Activated CD4-positive, CD25-positive, alpha-beta regulatory T cell (primary cell): ENCODE measurements around the gene IGFBP7.

Experiments used
- DNase-seq, 4 experiments: peaks; one replicate each; lab custom pipeline; 2025; lab: John Stamatoyannopoulos, UW

The IGFBP7 gene

DNA sequence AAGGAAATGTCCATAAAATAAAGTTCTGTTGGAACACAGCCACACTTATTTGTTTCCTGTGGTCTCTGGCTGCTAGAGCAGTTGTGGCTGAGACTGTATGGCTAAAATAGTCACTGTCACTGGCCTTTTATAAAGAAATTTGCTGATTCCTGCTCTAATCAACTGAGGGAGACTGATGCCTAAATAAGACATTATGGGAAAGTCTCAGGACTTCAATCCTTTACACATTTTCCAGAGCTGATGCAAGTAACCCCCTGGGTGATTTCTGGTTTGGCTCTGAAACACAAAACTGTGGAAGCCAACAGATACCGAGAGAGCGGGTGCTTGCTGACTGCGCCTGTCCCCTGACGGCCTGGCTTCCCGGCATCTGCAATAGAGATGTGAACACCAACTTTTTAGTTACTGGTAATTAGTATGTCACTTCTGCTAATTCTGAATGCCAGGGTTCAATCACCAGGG, 67.4 kb downstream of the IGFBP7 start:
- no peak for DNase-seq

DNA sequence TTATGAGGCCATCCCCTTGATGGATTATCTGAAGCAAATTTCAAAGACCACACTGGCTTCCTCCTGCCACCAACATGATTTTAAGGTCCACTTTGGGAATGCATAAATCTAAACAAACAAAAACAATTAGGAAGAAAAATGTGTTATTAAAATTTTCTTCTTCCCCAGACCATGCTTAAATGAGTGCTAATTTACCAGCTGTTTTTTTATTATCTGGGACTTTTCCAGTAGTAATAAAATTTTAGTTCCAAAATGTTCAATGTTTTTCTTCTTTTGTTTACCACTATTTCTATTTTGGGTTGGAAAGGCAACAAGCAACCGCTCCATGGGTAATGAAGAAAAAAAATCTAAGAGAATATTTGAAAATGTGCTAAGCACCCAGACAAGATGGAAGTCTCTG, 69.2 kb downstream of the IGFBP7 start:
- DNase-seq: no peak

DNA sequence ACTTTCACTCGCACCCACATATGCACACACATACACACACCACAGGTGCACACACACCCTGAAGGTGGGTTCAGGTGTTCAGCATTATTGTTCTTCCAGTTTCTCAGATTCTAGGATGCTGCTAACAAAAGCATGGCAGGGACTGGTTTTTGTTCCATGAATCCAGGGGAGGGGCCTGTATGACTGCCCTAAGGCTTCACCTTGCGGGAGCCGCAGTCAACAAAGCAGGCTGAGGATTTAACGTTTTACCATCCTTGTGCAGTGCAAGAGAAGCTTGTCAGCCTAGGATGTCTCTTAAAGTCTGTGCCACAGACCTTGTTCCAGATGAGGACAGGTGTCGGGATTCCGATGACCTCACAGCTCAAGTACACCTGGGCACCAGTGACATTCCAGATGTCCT, 69.7 kb downstream of the IGFBP7 start:
- DNase-seq: no peak

GRCh38 chr4:57039345-57039744, 70.8 kb downstream of the IGFBP7 start:
- DNase-seq: no peak

DNA sequence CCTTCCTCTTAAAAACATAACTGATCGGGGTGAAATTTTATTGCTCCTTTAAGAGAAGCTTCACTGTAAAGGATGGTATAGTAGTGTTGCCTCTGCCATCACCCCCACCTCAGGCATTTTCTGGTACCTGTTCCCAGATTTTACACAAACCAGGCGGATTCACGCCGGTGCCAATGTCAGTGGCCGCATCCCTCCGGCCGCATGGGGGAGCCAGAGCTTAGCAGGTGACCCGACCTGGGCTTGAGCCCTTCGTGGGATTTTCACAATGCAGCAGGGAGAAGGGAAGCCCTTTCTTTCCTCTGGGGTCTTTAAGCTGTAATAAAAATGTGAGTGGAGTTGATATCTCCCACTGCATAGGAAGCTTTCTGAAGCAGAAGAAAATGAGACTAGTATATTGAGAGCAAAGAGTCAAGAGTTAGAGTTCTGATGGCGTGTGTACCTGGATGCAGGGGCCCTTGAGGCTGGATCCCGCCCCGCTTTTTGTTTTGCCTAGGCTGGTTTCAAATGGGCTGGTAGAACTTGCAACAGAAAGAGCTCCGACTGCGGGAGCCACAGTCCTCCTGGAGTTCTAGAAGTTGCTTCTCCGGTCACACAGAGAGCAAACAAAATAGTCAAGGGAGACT, 72.1 kb downstream of the IGFBP7 start:
- DNase-seq: peak in 1 of 4 experiments; percentile 1

- no peak for DNase-seq
Measured at GRCh38 chr4:57034520-57034919, 75.7 kb downstream of the IGFBP7 start.

DNA sequence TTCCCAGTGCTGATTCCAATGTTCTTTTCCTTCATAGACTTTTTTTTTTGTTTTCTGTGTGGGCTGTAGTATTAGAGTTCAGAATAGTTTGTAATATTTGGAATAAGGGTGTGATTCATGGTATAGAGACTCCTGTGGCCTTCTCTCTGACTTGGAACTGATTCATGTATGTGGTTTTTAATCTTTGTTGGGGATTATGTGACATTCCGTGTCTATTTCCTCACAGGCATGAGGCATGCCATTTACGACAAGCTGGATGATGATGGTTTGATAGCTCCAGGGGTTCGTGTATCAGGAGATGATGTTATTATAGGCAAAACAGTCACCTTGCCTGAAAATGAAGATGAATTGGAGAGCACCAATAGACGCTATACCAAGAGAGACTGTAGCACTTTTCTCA, 87.1 kb downstream of the IGFBP7 start:
- DNase-seq: no peak

DNA sequence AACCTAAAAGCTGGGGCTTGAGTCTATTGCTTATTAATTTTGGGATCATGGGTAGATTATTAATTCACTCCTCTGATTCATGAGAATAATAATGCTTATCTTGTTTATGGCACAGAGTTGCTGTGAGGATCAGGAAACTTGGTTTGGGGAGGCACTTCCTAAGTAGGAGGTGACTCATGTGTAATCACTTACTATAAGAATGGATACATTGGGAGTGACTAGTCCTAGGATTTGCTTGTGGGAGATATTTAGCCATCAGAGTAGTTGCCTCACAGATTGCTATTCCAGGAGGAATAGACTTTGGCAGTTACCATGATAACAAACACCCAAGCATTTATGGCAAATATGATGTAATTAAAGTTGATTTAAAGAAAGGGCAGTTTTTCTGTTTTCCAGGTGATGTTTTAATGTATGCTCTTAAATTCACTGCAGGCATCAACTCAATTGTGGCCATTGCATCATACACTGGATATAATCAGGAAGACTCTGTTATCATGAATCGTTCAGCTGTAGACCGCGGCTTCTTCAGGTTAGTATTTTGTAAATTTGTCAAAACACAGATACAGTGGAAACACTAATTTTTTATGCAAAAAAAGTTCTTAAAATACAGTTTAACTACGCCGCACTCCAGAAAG, 89.6 kb downstream of the IGFBP7 start:
- no peak for DNase-seq

DNA sequence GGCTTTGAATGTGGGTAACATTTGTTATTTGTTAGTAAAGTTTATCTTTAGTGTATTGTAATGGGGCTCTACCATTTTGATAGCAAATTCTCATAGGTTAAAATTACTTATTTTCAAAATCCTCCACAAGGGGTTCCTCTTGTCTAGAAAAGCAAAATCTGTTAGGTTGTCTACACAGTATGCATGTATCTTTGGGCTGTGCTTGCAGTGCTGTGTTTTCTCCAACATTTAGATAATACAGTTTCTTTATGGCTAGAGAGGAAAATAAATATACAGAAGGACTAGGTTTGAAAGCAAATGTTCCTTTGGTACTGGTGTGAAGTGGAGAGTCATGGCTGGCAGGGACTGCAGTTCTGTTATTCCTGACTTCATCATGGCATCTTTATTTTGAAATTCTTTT, 91.2 kb downstream of the IGFBP7 start:
- DNase-seq: no peak

GRCh38 chr4:57013543-57014120, 96.6 kb downstream of the IGFBP7 start:
- no peak for DNase-seq

DNA sequence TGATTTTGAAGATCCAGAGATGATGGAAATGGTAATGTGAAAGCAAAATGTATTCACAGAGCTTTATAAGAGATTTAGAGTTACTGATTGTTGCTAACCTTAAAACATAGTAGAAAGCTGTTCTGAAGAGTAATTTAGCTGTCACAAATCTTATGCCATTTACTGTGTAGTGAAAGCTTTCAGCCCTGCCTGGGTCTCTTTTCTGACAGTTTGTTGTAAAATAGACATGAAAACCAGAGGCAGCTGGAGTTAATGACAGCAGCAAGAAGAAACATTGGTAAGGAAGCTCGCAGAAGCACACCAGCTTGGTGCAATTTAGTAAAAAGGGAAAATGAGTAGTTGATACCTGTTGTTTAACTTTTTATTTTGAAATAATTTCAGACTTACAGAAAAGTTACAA, 110.4 kb downstream of the IGFBP7 start:
- no peak for DNase-seq

- DNase-seq: no peak
Measured at GRCh38 chr4:56995525-56995924, 114.7 kb downstream of the IGFBP7 start.

GRCh38 chr4:56990109-56990905, 119.9 kb downstream of the IGFBP7 start:
- DNase-seq: no peak

GRCh38 chr4:56986952-56987351, 123.2 kb downstream of the IGFBP7 start:
- DNase-seq: no peak

GRCh38 chr4:56986192-56986591, 124.0 kb downstream of the IGFBP7 start:
- no peak for DNase-seq

DNA sequence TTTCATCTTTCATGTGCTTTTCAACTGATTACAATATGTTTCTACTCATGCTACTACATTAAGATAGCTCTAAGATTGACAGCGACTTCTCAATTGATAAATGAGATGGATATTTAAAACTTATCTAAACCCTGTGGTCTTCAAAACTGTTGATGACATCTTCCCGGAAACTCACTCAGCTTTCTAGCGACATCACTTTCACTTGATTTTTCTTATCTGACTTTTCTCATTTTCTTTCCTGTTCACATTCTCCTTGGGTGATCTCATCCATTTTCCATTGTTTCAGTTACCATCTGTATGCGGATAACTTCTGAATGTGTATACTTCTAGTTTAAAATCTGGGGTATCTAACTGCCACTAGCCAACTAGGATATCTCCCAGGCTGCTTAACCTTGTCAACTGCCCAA, 128.4 kb downstream of the IGFBP7 start:
- no peak for DNase-seq
